H1 (cell line): ENCODE results near the gene TMEM134. TPM values are rescaled to one million over a fixed set of nuclear protein-coding genes. Genes with fewer than 3 reads are reported as not detected.

Source experiments
- CTCF ChIA-PET: fragments of 300-600 bp; sonication (Branson Sonifier 250); formaldehyde crosslinking; loops from one replicate; lab custom pipeline; 2021; ENCODE audit not compliant: partially characterized antibody; lab: Charles Lee
- POLR2A ChIA-PET: fragments of 300-600 bp; sonication (Branson Sonifier 250); formaldehyde crosslinking; loops from one replicate; lab custom pipeline; 2021; ENCODE audit warnings: inconsistent platforms; ENCODE audit not compliant: partially characterized antibody; lab: Charles Lee
- DNase-seq, 2 experiments: peaks; one replicate each; pipeline versions ENCODE4 v3.0.0 to v3.0.0-alpha.2; 2010 to 2022; ENCODE audit warnings: low spot score in 2 of 2, low read depth in 1 of 2, mixed read lengths in 1 of 2
- FAIRE-seq: peaks from 2 replicates; lab custom pipeline; 2011; peaks lifted over from hg19 to GRCh38; lab: Jason Lieb, UNC
- H2AFZ ChIP-seq: 2 replicates; pipeline ENCODE4 v1.8.1; 2012; ENCODE audit warnings: low read length, inconsistent platforms
- H2AK5ac ChIP-seq: 2 replicates; pipeline ENCODE4 v1.6.1; 2013; ENCODE audit warnings: low read depth, low read length
- H2BK120ac ChIP-seq: replicated peaks from 2 replicates; pipeline ENCODE3; 2013; ENCODE audit warnings: low read depth, low read length, inconsistent platforms
- H2BK12ac ChIP-seq: 2 replicates; pipeline ENCODE4 v1.6.1; 2013; ENCODE audit warnings: low read depth, low read length
- H2BK15ac ChIP-seq: 2 replicates; pipeline ENCODE4 v1.6.1; 2013; ENCODE audit warnings: low read length
- H2BK20ac ChIP-seq: 2 replicates; pipeline ENCODE4 v1.6.1; 2013; ENCODE audit warnings: low read length
- H2BK5ac ChIP-seq: 2 replicates; pipeline ENCODE4 v1.6.1; 2013; ENCODE audit warnings: low read depth, low read length
- H3K14ac ChIP-seq: 2 replicates; pipeline ENCODE4 v1.6.1; 2013; ENCODE audit warnings: inconsistent platforms; ENCODE audit not compliant: insufficient read length
- H3K18ac ChIP-seq: 2 replicates; pipeline ENCODE4 v1.6.1; 2013; ENCODE audit warnings: low read length; ENCODE audit errors: extremely low read depth
- H3K23ac ChIP-seq: 2 replicates; pipeline ENCODE4 v1.6.1; 2013; ENCODE audit warnings: inconsistent platforms; ENCODE audit not compliant: insufficient read length
- H3K23me2 ChIP-seq: 2 replicates; pipeline ENCODE4 v1.6.1; 2013; ENCODE audit warnings: low read depth, low read length
- H3K27ac ChIP-seq: 2 replicates; pipeline ENCODE4 v1.6.1; 2011; ENCODE audit warnings: low read depth, low read length, inconsistent platforms
- H3K27me3 ChIP-seq, 4 experiments: replicated peaks in 1 of 4; 1 replicate in 1 of 4; 2 replicates in 3 of 4; pipeline versions ENCODE4 v1.6.1 to v1.8.1; 2011 to 2013; ENCODE audit warnings: low read length in 3 of 4, mild to moderate bottlenecking in 3 of 4, inconsistent platforms in 2 of 4, mixed read lengths in 2 of 4, moderate library complexity in 1 of 4; ENCODE audit not compliant: control insufficient read depth in 3 of 4, insufficient read depth in 3 of 4; ENCODE audit errors: extremely low read depth in 1 of 4
- H3K36me3 ChIP-seq, 4 experiments: 2 replicates each; pipeline versions ENCODE4 v1.6.1 to v1.8.1; 2011 to 2013; ENCODE audit warnings: mild to moderate bottlenecking in 4 of 4, low read length in 3 of 4, moderate library complexity in 2 of 4, control low read depth in 1 of 4, inconsistent platforms in 1 of 4; ENCODE audit not compliant: insufficient read depth in 4 of 4, control insufficient read depth in 2 of 4
- H3K4ac ChIP-seq: replicated peaks from 2 replicates; pipeline ENCODE3; 2013; ENCODE audit warnings: low read length, low read depth, mixed read lengths, inconsistent platforms; ENCODE audit not compliant: insufficient read length
- H3K4me1 ChIP-seq, 4 experiments: replicated peaks in 1 of 4; 1 replicate in 1 of 4; 2 replicates in 3 of 4; pipeline versions ENCODE4 v1.6.1 to v1.8.1; 2011 to 2013; ENCODE audit warnings: low read length in 3 of 4, inconsistent platforms in 2 of 4, mixed read lengths in 1 of 4; ENCODE audit not compliant: insufficient read depth in 4 of 4, control insufficient read depth in 3 of 4
- H3K4me2 ChIP-seq, 2 experiments: 2 replicates each; pipeline versions ENCODE4 v1.6.1 to v1.8.1; 2011 to 2013; ENCODE audit warnings: low read depth in 2 of 2, low read length in 2 of 2, control low read depth in 1 of 2, inconsistent platforms in 1 of 2, mild to moderate bottlenecking in 1 of 2; ENCODE audit not compliant: insufficient read depth in 1 of 2
- H3K4me3 ChIP-seq, 4 experiments: fragments of 200-600, 300-600 bp in 1 of 4; sonication (generic), shearing (Covaris generic), sonication (Bioruptor Twin) in 1 of 4; 2 replicates each; pipeline versions ENCODE4 v1.5.1 to v1.8.1; 2011 to 2016; ENCODE audit warnings: low read length in 4 of 4, low read depth in 3 of 4, control low read depth in 2 of 4, inconsistent platforms in 2 of 4, mild to moderate bottlenecking in 2 of 4, mixed read lengths in 1 of 4, moderate library complexity in 1 of 4; ENCODE audit not compliant: insufficient read depth in 2 of 4; ENCODE audit errors: extremely low read depth in 1 of 4
- H3K56ac ChIP-seq: replicated peaks from 2 replicates; pipeline ENCODE3; 2013; ENCODE audit warnings: low read depth, mild to moderate bottlenecking, mixed read lengths, low read length, inconsistent platforms; ENCODE audit not compliant: insufficient read length
- H3K79me1 ChIP-seq: 2 replicates; pipeline ENCODE4 v1.6.1; 2013; ENCODE audit warnings: low read depth, low read length, control low read depth
- H3K79me2 ChIP-seq, 2 experiments: 2 replicates each; pipeline versions ENCODE4 v1.6.1 to v1.8.1; 2012 to 2013; ENCODE audit warnings: low read length in 2 of 2, mild to moderate bottlenecking in 2 of 2, inconsistent platforms in 1 of 2; ENCODE audit not compliant: insufficient read depth in 2 of 2, control insufficient read depth in 1 of 2
- H3K9ac ChIP-seq, 4 experiments: replicated peaks in 1 of 4; 1 replicate in 1 of 4; 2 replicates in 3 of 4; pipeline versions ENCODE4 v1.6.1 to v1.8.1; 2011 to 2013; ENCODE audit warnings: low read depth in 3 of 4, low read length in 3 of 4, control low read depth in 2 of 4, mild to moderate bottlenecking in 2 of 4, moderate library complexity in 2 of 4, inconsistent platforms in 1 of 4; ENCODE audit errors: extremely low read depth in 1 of 4
- H3K9me3 ChIP-seq, 2 experiments: 2 replicates each; pipeline versions ENCODE4 v1.6.1 to v1.8.1; 2012 to 2013; ENCODE audit warnings: mild to moderate bottlenecking in 2 of 2, moderate library complexity in 2 of 2, control low read depth in 1 of 2, inconsistent platforms in 1 of 2, low read depth in 1 of 2, low read length in 1 of 2, mixed read lengths in 1 of 2; ENCODE audit not compliant: insufficient read depth in 2 of 2
- H4K20me1 ChIP-seq, 2 experiments: replicated peaks in 1 of 2; 2 replicates each; pipeline versions ENCODE3 to v1.8.1; 2011 to 2013; ENCODE audit warnings: inconsistent platforms in 2 of 2, low read length in 2 of 2, mild to moderate bottlenecking in 1 of 2; ENCODE audit not compliant: insufficient read depth in 2 of 2, control insufficient read depth in 1 of 2
- H4K5ac ChIP-seq: 2 replicates; pipeline ENCODE4 v1.6.1; 2013; ENCODE audit warnings: low read length, low read depth, mixed read lengths, inconsistent platforms; ENCODE audit not compliant: insufficient read length
- H4K8ac ChIP-seq: 2 replicates; pipeline ENCODE4 v1.8.0; 2013; ENCODE audit warnings: mild to moderate bottlenecking, moderate library complexity, low read length, inconsistent platforms; ENCODE audit not compliant: insufficient read depth; ENCODE audit errors: extremely low read depth
- H4K91ac ChIP-seq: replicated peaks from 2 replicates; pipeline ENCODE3; 2013; ENCODE audit warnings: low read length, mixed read lengths, inconsistent platforms; ENCODE audit not compliant: insufficient read length
- CEBPB ChIP-seq: IDR thresholded peaks from 2 replicates; pipeline ENCODE4 v1.6.1; 2012; ENCODE audit warnings: low read depth, low read length
- RAD21 ChIP-seq, 2 experiments: IDR thresholded peaks in 1 of 2; conservative IDR thresholded peaks in 1 of 2; 2 replicates each; pipeline ENCODE4 v1.6.1; 2011; ENCODE audit warnings: low read depth in 2 of 2, low read length in 2 of 2, improper control_type of control experiment in 1 of 2, inconsistent platforms in 1 of 2, mild to moderate bottlenecking in 1 of 2, moderate library complexity in 1 of 2
- SIX5 ChIP-seq: IDR thresholded peaks from 2 replicates; pipeline ENCODE4 v1.6.1; 2011; ENCODE audit warnings: mild to moderate bottlenecking, low read depth, low read length
- SUZ12 ChIP-seq: fragments of 200-600 bp; sonication (generic); IDR thresholded peaks from 2 replicates; pipeline ENCODE4 v1.6.1; 2012; ENCODE audit warnings: mild to moderate bottlenecking, inconsistent platforms, low read length, moderate library complexity, mixed read lengths
- WGBS, 2 experiments: shearing (Covaris generic) in 1 of 2; methylation state at CpG; one replicate each; pipeline versions ENCODE4 v1.1.6 to v1.1.7; 2013 to 2015; ENCODE audit warnings: low lambda C conversion rate in 2 of 2, mixed read lengths in 2 of 2, inconsistent platforms in 1 of 2, low coverage in 1 of 2, missing lambda C conversion rate in 1 of 2; ENCODE audit not compliant: insufficient replicate concordance in 2 of 2, insufficient coverage in 1 of 2, insufficient read length in 1 of 2; ENCODE audit errors: extremely low coverage in 1 of 2, missing lambda C conversion rate in 1 of 2; 5-methylcytosine and 5-hydroxymethylcytosine counted together
- polyA plus RNA-seq, 7 experiments: library from polyadenylated mRNA; depleted of rRNA in 3 of 7; stranded (reverse) in 5 of 7; unstranded in 2 of 7; fragments of >200 nt in 5 of 7; fragments of 200-250 nt in 2 of 7; gene quantifications; 1 replicate in 5 of 7; 2 replicates in 1 of 7; 4 replicates in 1 of 7; pipeline versions ENCODE4 v1.2.1 to v1.2.3, GENCODE V29; 2011 to 2013; ENCODE audit warnings: missing spikeins in 2 of 7, mixed read lengths in 2 of 7
- total RNA-seq: library from RNA; stranded (reverse); fragmentation: NEBNext Ultra II Directional; extraction: Animal tissue kit (Norgen Biotek cat#: 25700); gene quantifications from 2 replicates; pipeline ENCODE4 v1.2.1, GENCODE V29; 2021

Gene TMEM134
- total and polyA plus RNA-seq, 2 of the 8 experiments (the other 6 are each of a cell fraction or from before 2014, with no cell fraction given) = 32.4 to 229 TPM

DNA sequence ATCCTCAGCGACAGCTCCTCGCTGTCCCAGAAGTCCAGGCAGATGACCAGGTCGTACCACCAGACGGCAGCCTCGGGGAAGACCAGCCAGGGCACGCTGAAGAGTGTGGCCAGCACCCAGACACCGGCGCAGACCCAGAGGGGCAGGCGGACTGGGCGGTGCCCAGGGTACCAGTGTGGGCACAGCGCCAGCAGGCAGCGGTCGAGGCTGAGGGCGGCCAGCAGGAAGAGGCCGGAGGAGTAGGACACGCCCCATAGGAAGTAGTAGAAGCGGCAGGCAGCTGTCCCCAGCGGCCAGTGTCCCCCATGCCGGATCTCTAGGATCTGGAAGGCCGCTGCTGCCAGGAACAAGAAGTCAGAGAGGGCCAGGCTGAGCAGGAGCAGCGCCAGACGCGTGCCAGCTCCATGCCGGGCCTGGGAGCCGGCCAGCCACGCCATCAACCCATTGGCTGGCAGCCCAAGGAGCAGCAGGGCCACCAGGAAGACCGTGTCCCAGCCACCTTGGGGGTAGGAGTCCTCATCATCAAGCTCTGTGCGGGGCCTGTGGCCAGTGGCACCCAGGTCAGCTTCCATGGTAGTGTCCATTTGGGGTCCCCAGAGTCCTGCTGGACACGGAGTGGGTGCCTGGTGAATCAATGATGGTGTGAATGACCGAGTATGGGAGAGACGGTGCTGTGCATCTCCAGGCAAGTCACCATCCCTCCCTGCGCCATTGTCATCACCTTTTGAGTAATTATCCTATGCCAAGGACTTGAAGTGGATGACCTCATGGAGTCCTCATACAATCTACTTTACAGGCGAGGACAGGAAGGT is 16.7 kb downstream of the TMEM134 start, which contains the start of gene GPR152:
TSS of gene GPR152 (minus strand) at position 589 of the 812 bp plus-strand sequence. CDS start at position 584, 5 bp downstream.
- Histone ChIP-seq H2BK20ac (no peak within 1 kb of the TSS), H2BK12ac (0 out of 2 replicates have a peak within 1 kb of the TSS, but pooled peaks have one; percentile 9), H4K20me1 (no peaks in the 10 kb centered on the region), H3K27ac (no peak within 1 kb of the TSS)
- TF ChIP-seq SUZ12 = no peak
- no peak for TF ChIP-seq RAD21 (IDR thresholded peaks at IDR 0.05 in 1 of 2, conservative IDR thresholded peaks at IDR 0.05 in 1 of 2; ENCODE audit: low read depth in 2 of 2, low read length in 2 of 2)
- TF ChIP-seq CEBPB = no peak
- no peak for TF ChIP-seq SIX5
- TF ChIP-seq, all 59 proteins: peak for 0
- no peak for FAIRE-seq
- ChIA-PET POLR2A (interaction anchor here (1.4 to 2.2 kb wide), 5 partner anchors 12 to 24 kb away, joined by 3 to 15 read pairs (median 8); partner anchors contain the start of genes PTPRCAP and RPS6KB2), CTCF (interaction anchor here (0.8 to 2.1 kb wide), 6 partner anchors 8 to 51 kb away, joined by 3 to 8 read pairs (median 4); partner anchors contain the start of gene PPP1CA)
- no peak within 1 kb of the TSS for H3K18ac ChIP-seq
- no peaks in the 10 kb centered on the region for H3K79me1 ChIP-seq
- H2AK5ac ChIP-seq = no peak within 1 kb of the TSS
- no peaks in the 10 kb centered on the region for H3K23me2 ChIP-seq
- no peak for DNase-seq
- 0 out of 2 replicates have a peak within 1 kb of the TSS, but pooled peaks have one; percentile 46 for H2BK15ac ChIP-seq
- H3K9me3 ChIP-seq = no peaks in the 10 kb centered on the region
- H2BK5ac ChIP-seq = no peak within 1 kb of the TSS; the same call in 1 of the 2 replicates
- no peaks in the 10 kb centered on the region for H3K27me3 ChIP-seq
- no peak within 1 kb of the TSS for H3K9ac ChIP-seq
- H4K8ac ChIP-seq = no peak within 1 kb of the TSS; the same call in 1 of the 2 replicates
- no peaks in the 10 kb centered on the region for H3K36me3 ChIP-seq
- no peak within 1 kb of the TSS for H2BK120ac ChIP-seq
- H3K79me2 ChIP-seq = no peaks in the 10 kb centered on the region
- no peak within 1 kb of the TSS for H3K23ac ChIP-seq
- H3K4me2 ChIP-seq = no peak within 1 kb of the TSS
- H4K5ac ChIP-seq = no peak within 1 kb of the TSS
- no peak within 1 kb of the TSS for H3K14ac ChIP-seq
- 90% methylated on average over 26 of the region's 33 CpGs; no CpG with 5 or more reads in 1 of the 2 experiments for WGBS, 2 experiments
- H3K56ac ChIP-seq = no peak within 1 kb of the TSS
- H2AFZ ChIP-seq = no peak within 1 kb of the TSS
- H4K91ac ChIP-seq = no peak within 1 kb of the TSS
- H3K4ac ChIP-seq = no peak within 1 kb of the TSS
- H3K4me1 ChIP-seq = no peaks in the 10 kb centered on the region
- no peak within 1 kb of the TSS for H3K4me3 ChIP-seq
